Amygdala (tissue), 56 donors: Measurements from ENCODE around the gene RTP4.

ENCODE experiments used
- DNase-seq, 56 donors: peaks; one replicate each; lab custom pipeline; 2025; lab: John Stamatoyannopoulos, UW

The RTP4 gene

DNA sequence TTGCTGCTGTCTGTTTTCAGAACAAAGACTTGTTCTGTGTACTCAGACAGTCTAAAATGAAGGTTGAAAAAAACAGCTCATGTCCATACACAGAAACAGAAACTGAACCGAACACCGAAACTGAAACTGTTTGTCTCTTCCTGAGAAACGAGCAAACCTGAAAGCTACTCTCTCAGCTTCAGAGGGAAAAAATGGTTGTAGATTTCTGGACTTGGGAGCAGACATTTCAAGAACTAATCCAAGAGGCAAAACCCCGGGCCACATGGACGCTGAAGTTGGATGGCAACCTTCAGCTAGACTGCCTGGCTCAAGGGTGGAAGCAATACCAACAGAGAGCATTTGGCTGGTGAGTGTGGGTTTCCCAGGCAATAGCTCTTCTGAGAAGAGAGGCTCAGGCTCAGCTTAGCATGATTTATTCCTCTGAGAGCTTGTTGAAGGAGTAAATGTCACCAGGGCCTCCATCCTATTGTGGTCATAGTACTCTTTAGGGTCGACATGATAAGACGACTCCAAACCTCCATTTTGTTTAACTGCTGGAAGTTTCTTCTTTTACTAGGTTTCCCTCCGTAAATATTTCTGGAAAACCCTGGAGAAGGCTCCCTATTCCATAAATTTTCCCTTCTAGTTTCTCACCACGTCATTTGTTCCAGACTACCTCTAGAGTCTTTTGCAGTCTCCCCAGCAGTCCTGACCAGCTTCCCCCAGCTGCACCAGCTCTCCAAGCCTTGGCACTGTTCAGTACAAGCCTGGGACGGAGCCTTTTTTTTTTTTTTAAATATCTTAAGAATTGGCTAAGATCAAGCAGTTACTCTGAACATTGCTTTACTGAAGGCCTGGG is at the start of gene RTP4:
Gene RTP4 (plus strand): TSS at position 135 of the 838 bp plus-strand sequence. CDS start 57 bp downstream, at position 192.
- peak in 35 of 56 donors; percentile 3 to 47 (median 23) for DNase-seq

GRCh38 chr3:187318819-187319616 is 49.2 kb upstream of the RTP4 start:
- peak in 24 of 56 donors; percentile 1 to 68 (median 10) for DNase-seq

DNA sequence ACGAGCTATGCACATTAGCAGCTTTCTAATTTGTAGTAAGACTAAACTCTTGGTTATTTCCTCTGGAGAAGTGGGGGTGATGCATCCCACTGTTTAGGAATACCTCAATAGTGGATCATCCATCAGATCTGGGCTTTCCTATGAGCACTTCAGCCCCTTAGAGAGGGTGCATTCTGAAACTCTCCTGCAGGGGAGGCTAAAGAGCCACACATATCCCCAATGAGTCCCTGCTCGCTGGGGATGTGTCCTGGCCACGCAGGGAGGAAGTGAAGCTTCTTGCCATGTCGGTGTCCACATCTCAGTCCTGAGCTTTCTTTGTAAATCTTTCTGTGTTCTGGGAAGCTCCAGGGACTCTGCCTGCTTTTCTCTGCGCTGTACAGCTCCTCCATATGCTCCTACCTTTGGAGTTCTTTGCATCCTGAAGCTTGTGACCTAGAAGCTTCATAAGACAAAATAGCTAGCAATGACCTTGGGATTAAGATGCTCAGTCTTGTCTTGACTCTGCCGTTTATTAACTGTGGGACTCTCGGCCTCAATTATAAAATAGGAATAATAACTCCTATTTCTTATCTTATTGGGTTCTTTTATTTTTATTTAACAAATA is 48.4 kb upstream of the RTP4 start:
- peak in 52 of 56 donors; percentile 4 to 87 (median 38) for DNase-seq

DNA sequence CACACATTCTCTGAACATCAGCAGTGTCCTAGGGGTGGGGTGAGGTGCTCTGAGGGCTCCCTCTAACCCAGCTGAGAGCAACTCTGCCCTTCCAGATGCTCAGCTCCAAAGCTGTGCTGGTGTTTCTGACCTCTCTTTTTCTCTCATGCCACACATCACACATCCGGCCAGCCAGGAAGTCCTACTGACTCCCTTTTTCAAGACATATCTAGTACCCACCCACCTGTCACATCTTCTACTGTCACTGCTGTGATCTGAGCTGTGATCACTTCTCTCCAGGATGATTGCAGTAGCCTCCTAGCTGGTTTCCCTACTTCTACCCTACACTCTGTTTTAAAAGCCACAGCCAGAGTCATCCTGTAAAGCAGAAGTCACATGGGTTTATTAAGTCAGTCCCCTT is 46.4 kb upstream of the RTP4 start:
- DNase-seq, result no peak

- DNase-seq, result no peak
Observed at GRCh38 chr3:187322291-187322690, 45.9 kb upstream of the RTP4 start.

GRCh38 chr3:187323091-187323490 is 45.1 kb upstream of the RTP4 start:
- no peak for DNase-seq

GRCh38 chr3:187325632-187326031 is 42.6 kb upstream of the RTP4 start:
- DNase-seq, result no peak

- DNase-seq, result no peak
Observed at GRCh38 chr3:187327845-187328244, 40.3 kb upstream of the RTP4 start.

DNA sequence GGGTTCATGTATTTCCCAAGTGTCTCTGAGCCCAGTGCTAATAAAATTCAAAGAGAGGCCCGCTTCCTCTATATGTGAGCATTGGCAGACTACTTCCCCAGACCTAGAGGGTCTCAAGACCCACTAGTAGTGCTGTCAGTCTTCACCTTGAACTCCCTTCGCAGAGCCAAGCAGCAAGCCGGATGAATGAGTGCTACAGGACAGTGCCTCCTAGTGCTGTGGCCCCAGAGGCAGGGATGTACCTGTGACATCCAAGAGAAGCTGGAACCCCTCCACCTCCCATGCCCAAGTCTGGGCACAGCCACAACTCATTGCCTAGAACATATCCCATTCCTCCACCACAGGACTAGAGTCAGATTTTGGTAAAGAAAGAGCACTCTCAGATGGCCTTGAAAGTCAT is 39.5 kb upstream of the RTP4 start:
- no peak for DNase-seq

- no peak for DNase-seq
Observed at GRCh38 chr3:187334904-187335303, 33.3 kb upstream of the RTP4 start.

DNA sequence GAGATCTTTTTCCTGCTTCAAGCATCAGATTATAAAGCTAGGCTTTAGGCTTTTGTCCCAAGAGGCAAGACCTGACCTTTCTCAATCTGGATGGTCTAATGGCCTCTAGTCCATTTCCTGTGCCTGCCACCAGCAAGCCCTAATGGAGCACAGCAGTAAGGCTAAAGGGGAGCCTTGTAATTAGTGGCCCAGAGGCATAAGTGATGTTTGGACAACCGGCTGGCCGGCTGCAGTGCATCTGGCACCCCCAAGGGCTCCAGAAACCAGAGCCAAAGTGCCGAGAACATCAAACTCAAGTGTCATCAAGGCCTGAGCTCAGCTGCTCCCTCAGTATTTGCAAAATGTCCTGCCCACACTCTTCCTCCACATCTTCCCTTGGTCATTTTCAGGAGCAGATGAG is 31.9 kb upstream of the RTP4 start:
- DNase-seq, result no peak

- DNase-seq, result no peak
Observed at GRCh38 chr3:187340578-187340977, 27.6 kb upstream of the RTP4 start.

GRCh38 chr3:187342255-187342654 is 25.9 kb upstream of the RTP4 start:
- DNase-seq, result no peak

DNA sequence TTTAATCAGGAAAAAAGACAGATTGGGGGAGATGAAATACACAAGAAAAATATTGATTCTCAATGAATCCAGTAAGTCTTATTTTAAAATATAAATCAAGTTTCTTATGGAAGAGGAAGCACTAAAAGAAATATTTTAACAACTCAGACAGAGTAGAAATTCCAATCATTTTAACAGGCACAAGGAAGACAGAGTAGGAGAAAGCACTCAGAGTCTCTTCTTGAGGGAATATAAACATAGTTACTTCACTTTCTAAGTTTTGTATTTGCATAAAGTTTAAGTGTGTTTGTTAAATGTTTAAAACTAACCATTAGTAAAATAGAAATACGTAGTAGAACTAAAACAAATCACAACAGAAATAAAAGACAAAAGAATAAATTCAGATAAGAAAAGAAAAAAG is 24.5 kb upstream of the RTP4 start:
- DNase-seq, result no peak

- no peak for DNase-seq
Observed at GRCh38 chr3:187352581-187353575, 15.3 kb upstream of the RTP4 start.

- DNase-seq, result no peak
Observed at GRCh38 chr3:187358068-187358467, 10.1 kb upstream of the RTP4 start.

- DNase-seq, result no peak
Observed at GRCh38 chr3:187359798-187360486, 8.2 kb upstream of the RTP4 start.

- peak in 7 of 56 donors; percentile 0 to 22 (median 11) for DNase-seq
Observed at GRCh38 chr3:187360596-187360995, 7.6 kb upstream of the RTP4 start.

GRCh38 chr3:187361835-187362234 is 6.3 kb upstream of the RTP4 start:
- DNase-seq, result no peak
